H1 (cell line): ENCODE results near the gene CKB.

ENCODE experiments used
- CHD1 ChIP-seq: IDR thresholded peaks from 2 replicates; pipeline ENCODE4 v1.6.1; 2012; ENCODE audit warnings: low read depth, low read length, improper control_type of control experiment
- CHD2 ChIP-seq: IDR thresholded peaks from 2 replicates; pipeline ENCODE4 v1.6.1; 2012; ENCODE audit warnings: low read length, improper control_type of control experiment
- CTCF ChIP-seq, 3 experiments: IDR thresholded peaks; 1 replicate in 2 of 3; 2 replicates in 1 of 3; pipeline versions ENCODE4 v1.5.1 to v1.6.1; 2011; ENCODE audit warnings: low read length in 3 of 3, mild to moderate bottlenecking in 3 of 3, inconsistent platforms in 2 of 3, low read depth in 1 of 3, moderate library complexity in 1 of 3; ENCODE audit not compliant: insufficient read depth in 1 of 3; ENCODE audit errors: control extremely low read depth in 1 of 3
- EZH2 ChIP-seq: fragments of 200-600 bp; sonication (generic); IDR thresholded peaks from 2 replicates; pipeline ENCODE4 v1.7.1; 2012; ENCODE audit warnings: low read depth, mild to moderate bottlenecking, moderate library complexity, low read length, inconsistent platforms; ENCODE audit not compliant: severe bottlenecking
- KDM1A ChIP-seq: fragments of 200-600, 300-600 bp; sonication (generic); IDR thresholded peaks from 2 replicates; pipeline ENCODE4 v1.7.1; 2016; ENCODE audit warnings: mild to moderate bottlenecking, low read length, borderline replicate concordance
- MAFK ChIP-seq: IDR thresholded peaks from 2 replicates; pipeline ENCODE4 v1.6.1; 2012; ENCODE audit warnings: low read depth, mild to moderate bottlenecking, improper control_type of control experiment, low read length
- POLR2A ChIP-seq, 2 experiments: IDR thresholded peaks; 1 replicate in 1 of 2; 2 replicates in 1 of 2; pipeline ENCODE4 v1.6.1; 2011; ENCODE audit warnings: low read depth in 2 of 2, low read length in 2 of 2, mild to moderate bottlenecking in 2 of 2; ENCODE audit errors: control extremely low read depth in 1 of 2
- POLR2AphosphoS5 ChIP-seq: IDR thresholded peaks from 2 replicates; pipeline ENCODE4 v1.6.1; 2011; ENCODE audit warnings: low read depth, low read length
- RXRA ChIP-seq: IDR thresholded peaks from 2 replicates; pipeline ENCODE4 v1.6.1; 2011; ENCODE audit warnings: low read depth, mild to moderate bottlenecking, low read length, moderate library complexity; ENCODE audit not compliant: insufficient read depth
- SAP30 ChIP-seq: fragments of 300-600 bp; sonication (generic); IDR thresholded peaks from 2 replicates; pipeline ENCODE4 v1.7.1; 2012; ENCODE audit warnings: low read length, moderate library complexity, mild to moderate bottlenecking, inconsistent platforms; ENCODE audit not compliant: insufficient read depth, insufficient replicate concordance
- SP1 ChIP-seq: IDR thresholded peaks from 2 replicates; pipeline ENCODE4 v1.6.1; 2011; ENCODE audit warnings: low read depth, low read length
- TAF1 ChIP-seq: IDR thresholded peaks from 2 replicates; pipeline ENCODE4 v1.6.1; 2011; ENCODE audit warnings: mild to moderate bottlenecking, low read depth, low read length
- TCF12 ChIP-seq: IDR thresholded peaks from 2 replicates; pipeline ENCODE4 v1.6.1; 2011; ENCODE audit warnings: low read depth, mild to moderate bottlenecking, low read length
- ZNF274 ChIP-seq: IDR thresholded peaks from 2 replicates; pipeline ENCODE4 v1.7.0; 2012; ENCODE audit warnings: low read length, borderline replicate concordance; ENCODE audit errors: extremely low read depth

DNA sequence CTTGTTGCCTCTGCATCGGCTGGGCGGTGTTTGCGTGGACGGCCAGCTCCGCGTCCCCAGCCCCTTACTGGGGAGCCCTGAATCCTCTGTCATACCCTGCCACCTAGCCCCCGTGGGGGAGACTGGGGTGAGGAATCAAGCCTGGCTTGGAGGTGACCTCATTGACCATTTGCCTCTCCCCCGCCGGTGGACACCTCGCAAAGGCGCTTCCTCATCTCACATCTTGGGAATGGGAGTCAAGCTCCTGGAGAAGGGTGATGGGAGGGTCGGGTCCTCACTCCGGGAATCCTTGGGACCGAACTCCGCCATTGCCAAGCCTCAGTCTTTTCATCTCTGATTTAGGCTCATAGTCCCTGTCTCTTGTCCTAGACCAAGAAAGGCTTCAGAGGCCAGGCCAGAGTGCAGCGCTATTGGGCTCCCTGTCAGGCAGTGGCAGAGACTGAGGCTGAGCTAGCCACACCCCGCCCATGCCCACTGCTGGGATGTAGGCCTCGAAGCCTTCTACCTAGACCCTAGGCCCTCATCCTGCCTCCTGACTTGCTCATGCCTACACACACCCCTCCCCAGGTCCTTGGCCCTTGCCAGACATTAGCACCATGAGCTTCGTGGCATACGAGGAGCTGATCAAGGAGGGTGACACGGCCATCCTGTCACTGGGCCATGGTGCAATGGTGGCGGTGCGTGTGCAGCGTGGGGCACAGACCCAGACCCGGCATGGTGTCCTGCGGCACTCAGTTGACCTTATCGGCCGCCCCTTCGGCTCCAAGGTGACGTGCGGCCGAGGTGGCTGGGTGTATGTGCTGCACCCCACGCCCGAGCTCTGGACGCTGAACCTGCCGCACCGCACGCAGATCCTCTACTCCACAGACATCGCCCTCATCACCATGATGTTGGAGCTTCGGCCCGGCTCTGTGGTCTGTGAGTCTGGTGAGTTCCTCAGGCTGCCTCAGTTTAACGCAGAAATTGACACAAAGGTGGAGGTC lies 7.0 kb upstream of the CKB start:
- no peak for TF ChIP-seq CHD2
- TF ChIP-seq POLR2A (IDR thresholded peaks at IDR 0.05; ENCODE audit: control extremely low read depth in 1 of 2, low read depth in 2 of 2, low read length in 2 of 2) = no peak
- no peak for TF ChIP-seq EZH2
- TF ChIP-seq MAFK = no peak
- TF ChIP-seq POLR2AphosphoS5 = no peak
- TF ChIP-seq SAP30 = peak; percentile 90
- no peak for TF ChIP-seq CTCF (IDR thresholded peaks at IDR 0.05; ENCODE audit: control extremely low read depth in 1 of 3, insufficient read depth in 1 of 3, low read depth in 1 of 3, low read length in 3 of 3)
- no peak for TF ChIP-seq CHD1
- no peak for TF ChIP-seq RXRA
- no peak for TF ChIP-seq ZNF274
- TF ChIP-seq SP1 = no peak
- TF ChIP-seq TCF12 = no peak
- TF ChIP-seq KDM1A = no peak
- TF ChIP-seq TAF1 = no peak
